ENCODE results near the gene DLX6. TPM values are rescaled to one million over a fixed set of nuclear protein-coding genes. Genes with fewer than 3 reads are reported as not detected.
"Not testable (repeated sequence)": the region's sequence is repeated elsewhere in the genome, so short reads cannot be mapped to it uniquely, and the experiment has no call there.

Gene DLX6
- total and polyA plus RNA-seq, 3 donors from 2014 or later, result 6.6 to 10.1 (median 7.3) TPM

DNA sequence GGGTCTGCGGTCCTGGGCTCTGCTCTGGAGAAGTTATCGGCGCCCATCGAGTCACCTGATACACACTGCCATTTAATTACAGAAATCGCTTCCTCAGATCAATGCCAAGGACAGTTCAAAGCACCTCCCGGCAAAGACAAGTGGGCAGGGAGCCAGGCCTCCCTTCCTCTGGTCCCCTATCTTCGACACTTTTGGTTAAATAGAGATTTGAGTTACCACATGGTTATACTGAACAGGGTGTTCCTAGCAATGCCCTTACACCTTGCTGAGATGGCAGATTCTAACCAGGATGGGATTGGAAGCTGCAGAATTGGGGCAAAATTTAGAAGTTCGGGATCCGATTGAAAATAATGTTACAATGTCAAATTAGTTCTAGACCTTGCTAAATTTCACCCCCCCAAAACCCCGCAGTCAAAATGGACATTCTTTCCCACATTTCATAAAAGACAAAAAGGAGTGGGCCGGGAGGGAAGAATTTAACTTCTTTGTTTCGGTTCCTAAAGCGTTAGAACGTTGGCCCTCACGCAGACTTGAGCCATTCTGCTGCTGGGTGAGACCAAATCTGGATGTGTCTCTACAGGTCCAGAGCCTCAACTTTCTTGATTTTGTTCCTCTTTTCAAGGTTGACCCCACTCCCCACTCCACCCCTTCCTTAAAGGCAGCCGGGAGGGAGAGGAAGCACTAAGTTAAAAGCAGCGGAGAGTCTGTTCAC, 21.5 kb downstream of the DLX6 start:
- H3K4me1 ChIP-seq, result peaks cover 18% of the 10 kb centered on the region
- no peak overlapping the region for H3K27ac ChIP-seq
- TF ChIP-seq, protein P1, sequence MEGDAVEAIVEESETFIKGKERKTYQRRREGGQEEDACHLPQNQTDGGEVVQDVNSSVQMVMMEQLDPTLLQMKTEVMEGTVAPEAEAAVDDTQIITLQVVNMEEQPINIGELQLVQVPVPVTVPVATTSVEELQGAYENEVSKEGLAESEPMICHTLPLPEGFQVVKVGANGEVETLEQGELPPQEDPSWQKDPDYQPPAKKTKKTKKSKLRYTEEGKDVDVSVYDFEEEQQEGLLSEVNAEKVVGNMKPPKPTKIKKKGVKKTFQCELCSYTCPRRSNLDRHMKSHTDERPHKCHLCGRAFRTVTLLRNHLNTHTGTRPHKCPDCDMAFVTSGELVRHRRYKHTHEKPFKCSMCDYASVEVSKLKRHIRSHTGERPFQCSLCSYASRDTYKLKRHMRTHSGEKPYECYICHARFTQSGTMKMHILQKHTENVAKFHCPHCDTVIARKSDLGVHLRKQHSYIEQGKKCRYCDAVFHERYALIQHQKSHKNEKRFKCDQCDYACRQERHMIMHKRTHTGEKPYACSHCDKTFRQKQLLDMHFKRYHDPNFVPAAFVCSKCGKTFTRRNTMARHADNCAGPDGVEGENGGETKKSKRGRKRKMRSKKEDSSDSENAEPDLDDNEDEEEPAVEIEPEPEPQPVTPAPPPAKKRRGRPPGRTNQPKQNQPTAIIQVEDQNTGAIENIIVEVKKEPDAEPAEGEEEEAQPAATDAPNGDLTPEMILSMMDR (IDR thresholded peaks at IDR 0.05), result no peak
- TF ChIP-seq POLR2A (IDR thresholded peaks at IDR 0.05), result no peak
- no peaks in the 10 kb centered on the region for H3K36me3 ChIP-seq (ENCODE audit: low read depth, missing control alignments)
- no peaks in the 10 kb centered on the region for H3K9me3 ChIP-seq
- intact Hi-C loops (cut with DNase I; ENCODE audit: low total_unique reads), result no loop called here
- H3K27me3 ChIP-seq, result no peaks in the 10 kb centered on the region
- DNase-seq, result no peak
- 23 to 27% methylated on average over 17 of the region's 17 CpGs for WGBS, 2 donors
- peak overlapping the region in 1 of 2 donors; percentile 11 for H3K4me3 ChIP-seq

DNA sequence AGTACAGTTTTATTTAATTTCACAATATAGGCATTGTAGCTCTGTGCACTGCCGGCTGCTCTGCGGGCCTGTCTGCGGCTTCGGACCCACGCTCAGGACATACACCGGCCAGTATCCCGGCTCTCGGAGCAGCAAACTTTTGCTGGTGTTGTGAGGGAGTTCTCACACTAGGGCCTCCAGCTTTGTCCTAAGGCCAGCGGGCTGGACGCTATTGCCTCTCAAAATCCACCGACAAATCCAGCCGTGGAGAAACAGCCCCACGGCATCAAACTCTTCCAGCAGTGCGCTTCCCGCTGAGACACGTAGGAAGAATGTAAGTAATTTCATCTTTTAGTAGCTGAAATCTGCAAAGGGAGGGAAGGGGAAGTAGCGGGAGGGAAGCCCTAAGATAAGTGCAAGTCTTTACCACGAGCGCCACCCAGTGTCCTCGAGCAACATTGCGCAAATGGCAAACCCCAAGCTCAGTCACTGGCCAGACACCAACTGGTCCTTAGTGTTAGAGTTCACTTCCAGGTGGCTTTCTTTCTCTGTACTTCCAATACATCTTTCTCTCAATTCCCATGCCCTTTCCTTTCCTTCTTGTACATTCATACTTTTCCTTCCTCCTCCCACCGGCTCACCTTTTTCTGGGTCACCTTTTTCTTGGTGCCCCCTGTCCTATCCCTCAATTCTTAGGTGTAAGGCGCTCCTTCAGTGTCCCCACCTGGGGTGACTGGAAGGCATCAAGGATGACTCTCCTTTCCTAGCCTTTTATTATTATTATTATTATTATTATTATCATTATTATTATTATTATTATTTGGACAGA, 22.3 kb downstream of the DLX6 start:
- Histone ChIP-seq H3K36me3 (ENCODE audit: low read depth, missing control alignments) (no peaks in the 10 kb centered on the region), H3K9me3 (no peaks in the 10 kb centered on the region), H3K27ac (no peak overlapping the region), H3K4me3 (peak overlapping the region; percentile 2 to 11), H3K4me1 (peaks cover 18% of the 10 kb centered on the region), H3K27me3 (no peaks in the 10 kb centered on the region)
- TF ChIP-seq POLR2A (IDR thresholded peaks at IDR 0.05), result no peak
- TF ChIP-seq, protein P1 (IDR thresholded peaks at IDR 0.05), result peak; percentile 59 to 85 (median 83)
- 4 to 7% methylated on average over 21 to 23 of the region's 23 CpGs for WGBS, 2 donors
- intact Hi-C loops (cut with DNase I; ENCODE audit: low total_unique reads), result no loop called here
- DNase-seq, result peak; percentile 86

DNA sequence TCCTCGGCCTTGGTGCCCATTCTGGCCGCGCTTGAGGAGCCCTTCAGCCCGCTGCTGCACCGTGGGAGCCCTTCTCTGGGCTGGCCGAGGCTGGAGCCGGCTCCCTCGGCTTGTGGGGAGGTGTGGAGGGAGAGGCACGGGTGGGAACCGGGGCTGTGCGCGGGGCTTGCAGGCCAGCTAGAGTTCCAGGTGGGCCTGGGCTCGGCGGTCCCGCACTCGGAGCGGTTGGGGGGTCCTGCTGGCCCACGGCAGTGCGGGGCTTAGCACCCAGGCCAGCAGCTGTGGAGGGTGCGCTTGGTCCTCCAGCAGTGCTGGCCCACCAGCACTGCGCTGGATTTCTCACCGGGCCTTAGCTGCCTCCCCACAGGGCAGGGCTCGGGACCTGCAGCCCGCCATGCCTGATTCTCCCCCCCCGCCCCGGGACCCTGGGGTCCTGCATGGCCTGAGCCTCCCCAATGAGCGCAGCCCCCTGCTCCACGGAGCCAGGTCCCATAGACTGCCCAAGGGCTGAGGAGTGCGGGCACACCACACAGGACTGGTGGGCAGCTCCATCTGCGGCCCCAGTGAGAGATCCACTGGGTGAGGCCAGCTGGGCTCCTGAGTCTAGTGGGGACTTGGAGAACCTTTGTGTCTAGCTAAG, 29.0 kb downstream of the DLX6 start:
- DNase-seq; H3K27ac ChIP-seq; H3K36me3 ChIP-seq (ENCODE audit: low read depth, missing control alignments); intact Hi-C loops (cut with DNase I; ENCODE audit: low total_unique reads); H3K27me3 ChIP-seq; H3K9me3 ChIP-seq; H3K4me1 ChIP-seq: not testable (repeated sequence)
- peak overlapping the region in 1 of 2 donors; percentile 3 for H3K4me3 ChIP-seq
- 70 to 76% methylated on average over 10 to 23 of the region's 30 CpGs for WGBS, 2 donors

DNA sequence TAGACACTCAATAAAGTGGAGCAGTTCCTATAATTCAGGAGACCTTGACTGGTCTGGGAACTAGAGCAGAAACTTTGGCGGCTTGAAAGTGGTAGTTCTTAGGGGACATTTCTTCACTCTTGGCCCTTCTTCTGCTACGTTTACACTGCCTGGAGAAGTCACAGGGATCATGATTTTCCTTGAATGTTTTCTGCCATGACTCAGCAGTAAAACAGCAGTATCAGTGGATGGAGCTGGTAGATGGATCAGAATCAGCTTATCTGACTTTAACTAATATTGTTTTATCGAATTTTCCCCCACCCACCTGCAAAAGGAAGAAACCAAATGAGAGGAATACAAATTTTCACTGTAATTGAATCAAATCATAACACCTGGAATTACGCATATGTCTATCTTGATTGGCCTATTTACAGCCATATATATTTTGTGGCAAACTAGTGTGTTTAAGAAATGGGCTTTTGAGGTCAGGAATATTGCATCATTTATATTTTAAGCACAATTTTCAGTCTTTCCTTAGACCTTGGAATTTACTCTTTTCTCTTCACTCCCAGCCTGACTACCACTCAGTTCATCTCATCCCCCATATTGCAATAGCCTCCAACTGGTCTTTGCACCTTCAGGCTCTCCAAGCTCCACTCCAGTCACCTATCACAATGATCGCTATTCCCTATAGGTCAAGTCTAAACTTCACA, 34.2 kb downstream of the DLX6 start:
- Histone ChIP-seq H3K4me1 (no peaks in the 10 kb centered on the region), H3K27ac (no peak overlapping the region), H3K27me3 (no peaks in the 10 kb centered on the region), H3K4me3 (no peak overlapping the region), H3K36me3 (ENCODE audit: low read depth, missing control alignments) (no peaks in the 10 kb centered on the region), H3K9me3 (no peaks in the 10 kb centered on the region)
- no peak for DNase-seq
- TF ChIP-seq, protein P1 (IDR thresholded peaks at IDR 0.05), result no peak
- TF ChIP-seq POLR2A (IDR thresholded peaks at IDR 0.05), result no peak
- WGBS, 2 donors, result 83% methylated on average over 5 of the region's 5 CpGs
- intact Hi-C loops (cut with DNase I; ENCODE audit: low total_unique reads), result no loop called here

DNA sequence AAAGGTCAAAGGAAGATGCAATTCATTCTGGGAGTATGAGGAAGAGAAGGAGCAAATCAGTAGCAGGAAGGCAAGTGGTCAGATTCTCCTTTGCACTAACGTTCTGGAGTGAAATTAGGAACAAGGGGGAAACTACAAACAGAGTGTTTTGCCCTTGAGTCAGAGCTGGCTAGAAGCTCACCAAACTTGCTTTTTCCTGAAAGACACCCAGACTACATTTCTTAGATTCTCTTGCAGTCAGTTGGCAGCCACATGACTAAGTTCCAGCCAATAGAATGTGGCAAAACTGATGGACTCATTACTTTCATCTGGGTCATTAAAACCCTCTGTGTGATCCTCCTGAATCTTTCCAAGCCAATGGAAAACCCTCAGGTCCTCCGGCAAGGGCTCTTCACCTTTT, 37.9 kb downstream of the DLX6 start:
- 55 to 74% methylated on average over 2 of the region's 2 CpGs for WGBS, 2 donors
- no peaks in the 10 kb centered on the region for H3K36me3 ChIP-seq (ENCODE audit: low read depth, missing control alignments)
- H3K4me3 ChIP-seq, result no peak overlapping the region
- intact Hi-C loops (cut with DNase I; ENCODE audit: low total_unique reads), result no loop called here
- no peaks in the 10 kb centered on the region for H3K27me3 ChIP-seq
- H3K9me3 ChIP-seq, result no peaks in the 10 kb centered on the region
- DNase-seq, result no peak
- H3K4me1 ChIP-seq, result no peaks in the 10 kb centered on the region
- no peak overlapping the region for H3K27ac ChIP-seq
- no peak for TF ChIP-seq POLR2A (IDR thresholded peaks at IDR 0.05)
- TF ChIP-seq, protein P1 (IDR thresholded peaks at IDR 0.05), result no peak
